HG02642 (cell line): ENCODE data around the gene FTO.
"Not testable (repeated sequence)": the region's sequence is repeated elsewhere in the genome, so short reads cannot be mapped to it uniquely, and the experiment has no call there.

Experiments
- ATAC-seq: cut with Tn5 transposase; IDR thresholded peaks from one replicate; pipeline ENCODE4 v1.9.1; 2021; ENCODE audit warnings: mild to moderate bottlenecking; ENCODE audit not compliant: unreplicated experiment, poor library complexity

FTO gene

DNA sequence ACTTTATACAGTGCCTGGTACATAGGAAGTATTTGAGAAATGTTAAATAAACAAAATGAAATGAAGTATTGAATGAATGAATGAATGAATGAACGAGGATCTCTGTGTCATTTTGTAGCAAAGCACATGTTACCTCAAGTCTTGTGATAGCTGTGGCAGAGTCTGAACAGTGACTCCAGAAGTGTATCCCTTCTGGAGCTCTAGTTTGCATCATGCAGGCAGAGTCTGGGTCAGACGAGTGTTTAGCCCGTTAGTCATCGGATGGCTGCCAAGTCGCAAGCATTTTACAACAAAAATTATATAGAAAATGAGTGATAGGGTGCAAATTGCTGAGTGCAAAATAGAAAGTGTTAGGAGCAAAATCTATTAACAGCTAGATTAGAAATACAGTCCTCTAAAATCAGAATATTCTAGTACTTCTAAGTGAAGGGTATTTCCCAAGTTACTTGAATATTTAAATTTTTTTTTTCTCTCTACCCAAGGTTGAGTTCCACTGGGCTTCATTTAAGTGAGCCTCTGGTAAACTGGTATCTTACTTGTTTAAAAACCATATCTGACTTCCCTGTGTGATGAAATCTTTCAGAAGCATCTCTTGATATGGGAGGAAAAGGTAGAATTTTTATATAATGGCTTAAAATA, 113.3 kb downstream of the FTO start:
- no peak for ATAC-seq

GRCh38 chr16:53817812-53818550, 114.0 kb downstream of the FTO start:
- ATAC-seq: no peak

DNA sequence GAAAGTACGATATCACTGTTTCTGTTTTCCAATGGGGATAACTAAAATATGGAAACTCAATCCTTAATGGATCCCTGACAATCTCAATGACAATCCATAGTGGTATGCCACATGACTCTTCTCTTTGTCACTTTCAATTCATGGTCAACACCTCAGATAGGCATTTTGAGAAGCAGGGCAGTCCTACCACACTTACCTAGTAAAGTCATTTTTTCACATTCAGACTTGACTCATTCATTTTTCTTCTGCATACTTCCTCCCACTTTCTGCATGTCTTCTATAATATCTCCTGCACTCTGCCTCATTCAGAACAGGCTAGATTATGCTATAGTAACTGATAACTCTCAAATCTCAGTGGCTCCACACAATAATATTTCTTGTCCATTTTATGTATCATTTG, 117.5 kb downstream of the FTO start:
- no peak for ATAC-seq

DNA sequence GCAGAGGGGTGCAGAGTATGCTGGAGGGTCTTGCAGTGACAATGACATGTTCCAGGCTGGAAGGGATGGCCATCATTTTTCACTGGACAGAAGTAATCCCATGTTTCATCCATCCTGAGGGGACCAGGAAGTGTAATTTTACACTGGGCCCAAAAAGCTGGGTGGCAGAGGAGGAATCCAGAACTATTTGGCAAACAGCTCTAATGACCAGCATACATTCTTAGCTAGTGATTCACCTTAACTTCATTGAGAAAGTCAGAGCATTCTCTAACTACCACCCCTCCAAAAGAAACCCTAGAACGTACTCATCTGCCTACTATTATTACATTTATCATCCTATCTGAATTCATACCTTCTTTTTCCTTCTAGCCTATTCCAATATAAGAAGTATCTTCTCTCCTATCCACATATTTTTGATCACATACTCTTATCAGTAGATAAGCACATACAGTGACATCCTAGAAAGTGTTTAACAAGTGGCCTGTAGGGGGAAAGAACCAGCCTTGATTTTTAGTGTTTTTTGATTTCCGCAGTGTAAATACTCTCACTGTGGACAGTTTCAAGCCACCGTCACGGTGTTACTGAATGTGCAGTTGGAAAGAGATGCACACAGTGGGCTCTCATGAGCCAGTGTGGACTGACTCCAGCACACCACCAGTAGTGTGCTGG, 118.1 kb downstream of the FTO start:
- ATAC-seq: no peak

GRCh38 chr16:53822936-53823529, 119.1 kb downstream of the FTO start:
- no peak for ATAC-seq

DNA sequence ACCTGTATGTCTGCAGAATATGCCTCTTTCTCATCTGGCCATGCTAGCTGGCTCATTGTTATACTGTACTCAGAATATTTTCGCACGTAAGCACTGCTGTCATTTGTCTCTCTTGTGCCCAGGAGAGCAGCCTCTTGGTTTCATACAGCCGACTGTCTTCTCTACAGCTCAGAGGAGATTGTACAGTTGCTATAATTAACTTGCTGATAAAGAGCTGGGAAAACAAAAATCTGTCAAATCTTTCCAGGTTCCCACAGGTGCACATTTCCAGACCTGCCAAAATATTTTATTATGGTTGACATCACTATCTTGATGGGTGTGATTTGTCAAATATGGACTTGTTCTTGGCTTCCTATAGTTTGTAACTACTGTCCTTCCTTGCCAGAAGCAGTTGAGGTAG, 122.7 kb downstream of the FTO start:
- ATAC-seq: no peak

DNA sequence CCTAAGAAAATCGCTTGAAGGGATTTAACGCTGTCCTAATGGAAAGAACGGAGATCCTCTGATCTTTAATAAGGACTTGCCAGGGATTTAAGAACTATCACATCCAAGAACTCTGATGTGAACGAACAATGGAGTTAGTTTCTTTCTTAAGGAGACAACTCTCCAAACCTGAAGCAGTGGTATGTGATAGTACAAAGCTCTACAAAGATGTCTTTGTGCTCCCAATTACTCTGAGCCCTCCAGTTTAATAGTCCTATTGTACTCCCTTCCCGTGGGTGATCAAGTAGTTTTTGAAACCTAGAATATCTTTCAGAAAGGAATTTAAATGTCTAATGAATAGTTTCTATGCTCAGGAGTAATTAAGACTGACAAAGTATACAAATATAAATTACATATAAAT, 123.8 kb downstream of the FTO start:
- ATAC-seq: no peak

- no peak for ATAC-seq
Measured at GRCh38 chr16:53829186-53829747, 125.3 kb downstream of the FTO start.

DNA sequence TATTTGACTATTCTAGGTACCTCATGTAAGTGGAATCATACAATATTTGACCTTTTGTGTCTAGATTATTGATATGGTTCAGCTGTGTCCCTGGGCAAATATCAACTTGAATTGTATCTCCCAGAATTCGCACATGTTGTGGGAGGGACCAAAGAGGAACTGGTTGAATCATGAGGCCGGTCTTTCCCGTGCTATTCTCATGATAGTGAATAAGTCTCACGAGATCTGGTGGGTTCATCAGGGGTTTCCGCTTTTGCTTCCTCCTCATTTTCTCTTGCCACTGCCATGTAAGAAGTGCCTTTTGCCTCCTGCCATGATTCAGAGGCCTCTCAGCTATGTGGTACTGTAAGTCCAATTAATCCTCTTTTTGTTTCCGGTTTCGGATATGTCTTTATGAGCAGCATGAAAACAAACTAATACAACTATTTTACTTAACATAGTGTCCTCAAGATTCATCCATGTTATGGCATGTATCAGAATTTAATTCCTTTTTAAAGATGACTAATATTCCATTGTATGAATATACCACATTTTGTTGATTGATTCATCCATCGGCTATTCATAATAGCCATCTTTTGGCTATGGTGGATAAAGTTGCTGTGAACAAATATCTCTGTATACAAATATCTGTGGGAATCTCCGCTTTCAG, 129.1 kb downstream of the FTO start:
- no peak for ATAC-seq

DNA sequence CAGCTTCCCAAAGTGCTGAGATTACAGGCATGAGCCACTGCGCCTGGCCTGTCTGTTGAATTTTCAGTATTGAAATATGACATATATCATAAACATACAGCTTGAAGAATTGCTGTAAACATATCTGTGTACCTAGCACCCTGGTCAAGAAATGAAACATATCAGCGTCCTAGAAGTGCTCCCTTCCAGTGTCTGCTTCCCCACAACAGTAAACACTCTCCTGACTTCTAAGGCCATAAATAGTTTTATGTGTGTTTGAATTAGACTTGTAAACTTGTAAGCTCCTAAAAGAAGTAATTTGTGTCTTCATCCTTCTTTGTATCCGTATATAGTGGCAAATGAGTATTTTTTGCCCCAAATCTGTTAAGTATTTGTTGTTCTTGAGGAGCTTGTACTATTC, 132.2 kb downstream of the FTO start:
- ATAC-seq: no peak

GRCh38 chr16:53836680-53837079, 132.7 kb downstream of the FTO start:
- no peak for ATAC-seq

DNA sequence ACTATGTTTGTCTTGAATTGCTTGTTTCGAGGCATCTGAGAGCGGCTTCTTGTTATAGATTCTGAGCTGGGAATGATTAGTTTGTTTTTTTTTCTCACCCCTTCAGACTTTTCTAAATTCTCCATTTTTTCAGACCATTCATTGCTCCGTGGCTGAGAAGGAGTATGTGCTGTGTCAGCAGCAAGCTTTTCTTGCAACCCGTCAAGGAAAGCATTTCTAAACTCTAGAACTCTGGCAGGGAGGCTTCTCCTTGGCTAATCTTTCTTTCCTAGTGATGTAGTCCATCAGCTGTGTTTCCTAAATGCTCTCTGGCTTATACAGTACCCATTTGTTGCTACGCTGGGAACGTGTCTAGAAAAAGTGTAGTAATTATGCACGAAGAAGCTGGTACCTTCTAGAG, 133.5 kb downstream of the FTO start:
- ATAC-seq: no peak

GRCh38 chr16:53839150-53839549, 135.2 kb downstream of the FTO start:
- no peak for ATAC-seq

- ATAC-seq: peak; percentile 69
Measured at GRCh38 chr16:53840456-53840855, 136.5 kb downstream of the FTO start.

DNA sequence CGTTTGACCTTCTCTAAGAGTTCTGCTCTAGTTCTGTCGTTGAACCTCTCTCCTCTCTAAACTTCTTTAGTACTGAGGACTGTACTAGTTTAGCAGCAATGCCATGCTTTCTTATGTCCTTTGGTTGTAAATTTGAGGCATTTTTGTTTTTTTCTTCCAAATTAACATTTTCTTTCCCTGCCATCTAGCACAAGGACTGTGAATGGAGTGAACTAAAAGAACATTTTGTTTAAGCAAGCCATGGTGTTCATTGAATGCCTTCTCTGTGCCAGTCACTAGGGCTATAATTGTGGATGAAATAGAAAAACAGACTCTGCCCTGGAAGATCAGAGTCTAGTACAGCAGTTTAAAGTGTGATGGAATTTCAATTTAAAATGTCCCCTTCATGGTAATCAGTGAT, 137.9 kb downstream of the FTO start:
- ATAC-seq: no peak

- no peak for ATAC-seq
Measured at GRCh38 chr16:53843084-53843483, 139.1 kb downstream of the FTO start.

DNA sequence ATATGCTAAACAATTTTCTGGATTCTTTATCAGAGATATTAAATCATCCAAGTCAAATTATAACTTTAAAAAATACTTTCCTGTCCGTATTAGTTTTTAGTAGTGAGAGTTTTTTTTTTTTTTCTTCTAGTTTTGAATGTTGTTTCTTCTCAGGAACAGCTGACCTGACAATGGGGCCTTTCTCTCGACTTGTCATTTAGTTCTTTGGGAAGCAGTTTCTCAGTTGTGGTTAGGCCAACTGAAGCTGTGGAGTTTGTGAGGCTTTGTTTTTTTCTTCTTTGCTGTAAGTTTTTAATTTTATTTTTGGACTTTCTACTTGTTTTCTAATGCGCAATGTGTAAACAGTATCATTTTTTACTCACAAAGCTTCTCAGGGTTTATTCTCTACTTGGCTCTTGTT, 140.8 kb downstream of the FTO start:
- ATAC-seq: no peak

- not testable (repeated sequence) for ATAC-seq
Measured at GRCh38 chr16:53846549-53846948, 142.6 kb downstream of the FTO start.

- no peak for ATAC-seq
Measured at GRCh38 chr16:53846971-53847370, 143.0 kb downstream of the FTO start.

DNA sequence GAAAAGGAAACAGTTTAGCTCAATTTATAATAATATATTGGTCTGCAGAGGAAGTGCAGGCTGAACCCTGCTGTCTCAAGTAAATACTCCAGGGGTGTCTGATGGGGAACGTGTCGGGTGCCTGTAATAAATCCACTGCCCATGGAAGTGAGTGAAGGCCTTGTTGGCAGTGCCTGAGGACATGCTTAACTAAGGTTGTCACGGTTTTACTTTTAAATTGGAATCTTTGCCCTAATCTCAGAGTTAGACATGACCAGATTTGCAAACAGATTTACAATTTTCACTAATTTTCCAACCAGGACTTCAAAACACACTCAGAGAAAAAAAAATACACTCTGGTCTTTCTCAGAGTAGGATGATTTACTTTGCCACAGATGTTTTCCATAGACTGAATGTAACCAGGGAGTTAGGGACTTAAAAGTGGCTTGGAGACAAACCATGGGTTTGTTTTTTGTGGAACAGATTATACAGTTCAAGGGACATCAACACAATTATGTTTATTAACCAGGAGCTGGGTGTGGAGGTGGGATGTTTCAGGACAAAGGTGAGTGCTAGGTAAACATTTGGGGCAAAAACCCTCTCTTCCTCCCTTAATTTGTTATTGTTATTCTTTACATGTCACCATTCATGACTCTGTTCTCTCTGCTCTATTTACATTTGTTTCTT, 144.5 kb downstream of the FTO start:
- no peak for ATAC-seq
